Measurements from ENCODE around the gene SPO11.
"Not testable (repeated sequence)": the region's sequence is repeated elsewhere in the genome, so short reads cannot be mapped to it uniquely, and the experiment has no call there.

Gene SPO11

DNA sequence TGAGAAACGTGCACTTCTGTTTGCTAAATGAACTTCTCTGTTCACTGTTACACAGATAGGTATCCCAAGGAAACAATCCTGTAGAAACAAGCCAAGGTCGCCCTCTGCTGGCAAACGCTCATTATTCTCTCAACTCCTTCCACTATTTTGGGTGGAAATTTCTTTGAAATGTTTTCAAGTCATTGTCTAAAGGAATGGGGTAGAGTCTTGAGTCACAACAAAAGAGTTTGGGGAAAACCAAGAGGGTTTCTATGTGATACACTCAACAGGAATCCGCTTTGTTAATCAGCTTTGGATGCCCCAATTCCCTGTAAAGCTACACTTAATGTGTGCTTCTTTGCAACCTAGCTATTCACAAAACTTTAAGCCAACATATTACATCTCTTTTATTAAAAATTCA, 16.9 kb downstream of the SPO11 start:
- Histone ChIP-seq H3K4me3 (ENCODE audit: low read length, poor library complexity, severe bottlenecking) (no peak overlapping the region), H3K9me3 (ENCODE audit: insufficient read depth, low read depth, low read length) (no peaks in the 10 kb centered on the region), H2AFZ (ENCODE audit: low read length) (no peak overlapping the region), H3K36me3 (ENCODE audit: insufficient read depth, low read length) (no peaks in the 10 kb centered on the region), H3F3A (ENCODE audit: low read depth) (no peaks in the 10 kb centered on the region), H4K20me1 (ENCODE audit: insufficient read depth, low read length, poor library complexity, severe bottlenecking) (peaks cover 4% of the 10 kb centered on the region), H3K9me2 (replicated peaks; ENCODE audit: low read depth, low read length) (no peaks in the 10 kb centered on the region), H3K79me2 (ENCODE audit: insufficient read depth, low read length) (peaks cover 5% of the 10 kb centered on the region), H3K27me3 (ENCODE audit: insufficient read depth, low read length, poor library complexity, severe bottlenecking) (no peaks in the 10 kb centered on the region), H3K4me1 (ENCODE audit: insufficient read depth, low read length, poor library complexity, severe bottlenecking) (no peaks in the 10 kb centered on the region), H3K4me2 (ENCODE audit: low read depth, low read length, poor library complexity, severe bottlenecking) (no peak overlapping the region), H3K9ac (ENCODE audit: low read depth, low read length, poor library complexity, severe bottlenecking) (no peak overlapping the region)
- TF ChIP-seq, protein P1, sequence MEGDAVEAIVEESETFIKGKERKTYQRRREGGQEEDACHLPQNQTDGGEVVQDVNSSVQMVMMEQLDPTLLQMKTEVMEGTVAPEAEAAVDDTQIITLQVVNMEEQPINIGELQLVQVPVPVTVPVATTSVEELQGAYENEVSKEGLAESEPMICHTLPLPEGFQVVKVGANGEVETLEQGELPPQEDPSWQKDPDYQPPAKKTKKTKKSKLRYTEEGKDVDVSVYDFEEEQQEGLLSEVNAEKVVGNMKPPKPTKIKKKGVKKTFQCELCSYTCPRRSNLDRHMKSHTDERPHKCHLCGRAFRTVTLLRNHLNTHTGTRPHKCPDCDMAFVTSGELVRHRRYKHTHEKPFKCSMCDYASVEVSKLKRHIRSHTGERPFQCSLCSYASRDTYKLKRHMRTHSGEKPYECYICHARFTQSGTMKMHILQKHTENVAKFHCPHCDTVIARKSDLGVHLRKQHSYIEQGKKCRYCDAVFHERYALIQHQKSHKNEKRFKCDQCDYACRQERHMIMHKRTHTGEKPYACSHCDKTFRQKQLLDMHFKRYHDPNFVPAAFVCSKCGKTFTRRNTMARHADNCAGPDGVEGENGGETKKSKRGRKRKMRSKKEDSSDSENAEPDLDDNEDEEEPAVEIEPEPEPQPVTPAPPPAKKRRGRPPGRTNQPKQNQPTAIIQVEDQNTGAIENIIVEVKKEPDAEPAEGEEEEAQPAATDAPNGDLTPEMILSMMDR (conservative IDR thresholded peaks at IDR 0.05; ENCODE audit: low read length) = peak; percentile 94
- TF ChIP-seq EZH2phosphoT487 (IDR thresholded peaks at IDR 0.05; ENCODE audit: borderline replicate concordance) = no peak

DNA sequence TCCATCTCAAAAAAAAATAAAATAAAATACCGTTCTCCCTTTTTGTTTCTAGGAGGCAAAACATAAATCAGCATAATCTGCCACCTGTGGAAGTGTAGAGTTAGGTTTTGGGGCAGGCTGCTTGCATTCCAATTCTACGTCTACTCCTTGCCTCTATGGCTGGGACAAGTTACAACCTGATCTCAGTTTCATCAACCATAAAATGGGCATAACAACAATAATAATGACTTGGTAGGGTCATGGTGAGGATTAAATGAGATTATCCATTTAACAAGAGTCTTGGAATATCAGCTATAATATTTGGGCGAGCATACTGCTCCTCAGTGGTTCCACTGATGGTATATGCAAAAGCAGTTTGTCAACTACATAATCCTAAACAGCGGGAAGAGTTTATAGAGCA, 17.8 kb downstream of the SPO11 start:
- no peak for TF ChIP-seq EZH2phosphoT487 (IDR thresholded peaks at IDR 0.05; ENCODE audit: borderline replicate concordance)
- TF ChIP-seq, protein P1 (conservative IDR thresholded peaks at IDR 0.05; ENCODE audit: low read length) = no peak
- no peak overlapping the region for H3K9ac ChIP-seq (ENCODE audit: low read depth, low read length, poor library complexity, severe bottlenecking)
- H4K20me1 ChIP-seq (ENCODE audit: insufficient read depth, low read length, poor library complexity, severe bottlenecking) = peaks cover 13% of the 10 kb centered on the region
- H3F3A ChIP-seq (ENCODE audit: low read depth) = no peaks in the 10 kb centered on the region
- no peak overlapping the region for H3K4me3 ChIP-seq (ENCODE audit: low read length, poor library complexity, severe bottlenecking)
- no peak overlapping the region for H3K4me2 ChIP-seq (ENCODE audit: low read depth, low read length, poor library complexity, severe bottlenecking)
- H3K36me3 ChIP-seq (ENCODE audit: insufficient read depth, low read length) = no peaks in the 10 kb centered on the region
- H3K9me2 ChIP-seq (replicated peaks; ENCODE audit: low read depth, low read length) = no peaks in the 10 kb centered on the region
- no peaks in the 10 kb centered on the region for H3K27me3 ChIP-seq (ENCODE audit: insufficient read depth, low read length, poor library complexity, severe bottlenecking)
- H3K79me2 ChIP-seq (ENCODE audit: insufficient read depth, low read length) = peaks cover 14% of the 10 kb centered on the region
- H2AFZ ChIP-seq (ENCODE audit: low read length) = no peak overlapping the region
- H3K4me1 ChIP-seq (ENCODE audit: insufficient read depth, low read length, poor library complexity, severe bottlenecking) = peaks cover 8% of the 10 kb centered on the region
- no peaks in the 10 kb centered on the region for H3K9me3 ChIP-seq (ENCODE audit: insufficient read depth, low read depth, low read length)

GRCh38 chr20:57348200-57348921, 18.8 kb downstream of the SPO11 start:
- H3K9me2 ChIP-seq (replicated peaks; ENCODE audit: low read depth, low read length); H3F3A ChIP-seq (ENCODE audit: low read depth); H3K9ac ChIP-seq (ENCODE audit: low read depth, low read length, poor library complexity, severe bottlenecking); H3K4me3 ChIP-seq (ENCODE audit: low read length, poor library complexity, severe bottlenecking); H3K36me3 ChIP-seq (ENCODE audit: insufficient read depth, low read length); H2AFZ ChIP-seq (ENCODE audit: low read length); H3K4me2 ChIP-seq (ENCODE audit: low read depth, low read length, poor library complexity, severe bottlenecking); H3K9me3 ChIP-seq (ENCODE audit: insufficient read depth, low read depth, low read length); H3K27me3 ChIP-seq (ENCODE audit: insufficient read depth, low read length, poor library complexity, severe bottlenecking): not testable (repeated sequence)
- Histone ChIP-seq H3K4me1 (ENCODE audit: insufficient read depth, low read length, poor library complexity, severe bottlenecking) (peaks cover 18% of the 10 kb centered on the region), H4K20me1 (ENCODE audit: insufficient read depth, low read length, poor library complexity, severe bottlenecking) (peaks cover 22% of the 10 kb centered on the region), H3K79me2 (ENCODE audit: insufficient read depth, low read length) (peaks cover 24% of the 10 kb centered on the region)

- H3K4me2 ChIP-seq (ENCODE audit: low read depth, low read length, poor library complexity, severe bottlenecking); H3K27me3 ChIP-seq (ENCODE audit: insufficient read depth, low read length, poor library complexity, severe bottlenecking): not testable (repeated sequence)
These were observed 19.4 kb downstream of the SPO11 start for GRCh38 chr20:57348922-57349574.

More at GRCh38 chr20:57348922-57349574, 19.4 kb downstream of the SPO11 start:
- not testable (repeated sequence) for H3F3A ChIP-seq (ENCODE audit: low read depth); H3K36me3 ChIP-seq (ENCODE audit: insufficient read depth, low read length); H3K9me2 ChIP-seq (replicated peaks; ENCODE audit: low read depth, low read length); H3K9ac ChIP-seq (ENCODE audit: low read depth, low read length, poor library complexity, severe bottlenecking); H2AFZ ChIP-seq (ENCODE audit: low read length); H3K9me3 ChIP-seq (ENCODE audit: insufficient read depth, low read depth, low read length); H3K4me3 ChIP-seq (ENCODE audit: low read length, poor library complexity, severe bottlenecking)
- Histone ChIP-seq H4K20me1 (ENCODE audit: insufficient read depth, low read length, poor library complexity, severe bottlenecking) (peaks cover 29% of the 10 kb centered on the region), H3K79me2 (ENCODE audit: insufficient read depth, low read length) (peaks cover 31% of the 10 kb centered on the region), H3K4me1 (ENCODE audit: insufficient read depth, low read length, poor library complexity, severe bottlenecking) (peaks cover 18% of the 10 kb centered on the region)

All from Loucy (cell line).